Endothelial cell (in vitro differentiated cells): ENCODE results near the gene CKAP4. TPM values are rescaled to one million over a fixed set of nuclear protein-coding genes. Genes with fewer than 3 reads are reported as not detected.
"Not testable (repeated sequence)": the region's sequence is repeated elsewhere in the genome, so short reads cannot be mapped to it uniquely, and the experiment has no call there.

Experiments used
- DNase-seq: peaks from one replicate; pipeline ENCODE4 v3.0.0; 2021; ENCODE audit warnings: low spot score
- H3K27ac Mint-ChIP-seq: one replicate; pipeline ENCODE4 v1.8.0; 2021; ENCODE audit warnings: mixed read lengths, inconsistent platforms; ENCODE audit not compliant: unreplicated experiment
- H3K27me3 Mint-ChIP-seq: one replicate; pipeline ENCODE4 v1.8.0; 2021; ENCODE audit warnings: mild to moderate bottlenecking, moderate library complexity, mixed read lengths, inconsistent platforms; ENCODE audit not compliant: unreplicated experiment
- H3K36me3 Mint-ChIP-seq: one replicate; pipeline ENCODE4 v1.8.0; 2021; ENCODE audit warnings: mild to moderate bottlenecking, low read depth, mixed read lengths, inconsistent platforms; ENCODE audit not compliant: unreplicated experiment
- H3K4me1 Mint-ChIP-seq: one replicate; pipeline ENCODE4 v1.8.0; 2021; ENCODE audit warnings: mild to moderate bottlenecking, mixed read lengths, inconsistent platforms; ENCODE audit not compliant: unreplicated experiment
- H3K4me3 Mint-ChIP-seq: one replicate; pipeline ENCODE4 v1.8.0; 2021; ENCODE audit warnings: mild to moderate bottlenecking, mixed read lengths, inconsistent platforms; ENCODE audit not compliant: unreplicated experiment
- H3K9me3 Mint-ChIP-seq: one replicate; pipeline ENCODE4 v1.8.0; 2021; ENCODE audit warnings: mixed read lengths, inconsistent platforms; ENCODE audit not compliant: unreplicated experiment
- CTCF ChIP-seq: fragments of 200-600 bp; sonication (generic); IDR thresholded peaks from one replicate; pipeline ENCODE4 v1.5.0; 2021; ENCODE audit warnings: antibody characterized with exemption; ENCODE audit not compliant: unreplicated experiment
- total RNA-seq: library from RNA; stranded (reverse); fragmentation: NEBNext Ultra II Directional; extraction: Animal tissue kit (Norgen Biotek cat#: 25700); gene quantifications from one replicate; pipeline ENCODE4 v1.2.1, GENCODE V29; 2021; ENCODE audit not compliant: unreplicated experiment

Gene CKAP4
- total RNA-seq, 1 donor from 2014 or later = 76.7 TPM

DNA sequence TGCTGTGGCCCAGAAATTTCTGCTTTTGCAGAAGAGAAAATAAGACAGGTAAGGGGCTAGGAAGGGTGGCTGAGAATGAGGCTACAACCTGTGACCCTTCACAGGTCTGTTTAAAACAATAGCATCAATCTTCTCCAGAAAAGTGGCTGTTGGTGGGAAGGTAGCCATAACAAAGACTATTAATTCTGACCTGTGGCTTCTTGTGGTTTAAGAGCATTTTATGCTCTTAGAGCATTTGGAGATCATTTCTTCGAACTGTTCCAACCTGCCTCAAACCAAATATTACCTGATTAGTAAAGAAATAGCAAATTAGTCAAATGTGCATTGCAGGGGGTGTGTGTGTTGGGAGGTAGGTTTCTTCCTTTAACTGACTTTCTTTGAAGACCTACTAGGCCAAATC is 39.5 kb upstream of the CKAP4 start:
- no peak for DNase-seq
- Mint-ChIP-seq H3K4me1 (peaks cover 5% of the 10 kb centered on the region), H3K9me3 (no peaks in the 10 kb centered on the region), H3K27me3 (no peaks in the 10 kb centered on the region), H3K27ac (no peak overlapping the region), H3K36me3 (no peaks in the 10 kb centered on the region), H3K4me3 (no peak overlapping the region)
- no peak for TF ChIP-seq CTCF

DNA sequence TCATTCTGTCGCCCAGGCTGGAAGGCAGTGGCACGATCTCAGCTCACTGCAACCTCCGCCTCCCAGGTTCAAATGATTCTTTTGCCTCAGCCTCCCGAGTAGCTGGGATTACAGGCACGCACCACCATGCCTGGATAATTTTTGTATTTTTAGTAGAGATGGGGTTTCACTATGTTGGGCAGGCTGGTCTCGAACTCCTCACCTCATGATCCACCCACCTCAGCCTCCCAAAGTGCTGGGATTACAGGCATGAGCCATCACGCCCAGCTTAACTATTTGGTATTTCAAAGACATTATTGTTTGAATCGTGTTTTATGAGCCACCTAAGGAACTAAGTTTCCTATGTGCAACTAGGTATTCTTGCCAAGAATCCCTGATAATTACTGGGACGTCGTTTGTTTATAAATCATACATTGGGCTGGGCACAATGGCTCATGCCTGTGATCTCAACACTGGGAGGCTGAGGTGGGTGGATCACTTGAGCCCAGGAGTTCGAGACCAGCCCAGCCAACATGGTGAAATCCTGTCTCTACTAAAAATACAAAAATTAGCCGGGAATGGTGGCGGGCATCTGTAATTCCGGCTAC is 38.8 kb upstream of the CKAP4 start:
- not testable (repeated sequence) for DNase-seq, H3K4me1 Mint-ChIP-seq, H3K27ac Mint-ChIP-seq, H3K36me3 Mint-ChIP-seq, H3K27me3 Mint-ChIP-seq, H3K9me3 Mint-ChIP-seq, H3K4me3 Mint-ChIP-seq

GRCh38 chr12:106285982-106286381 is 38.2 kb upstream of the CKAP4 start:
- Mint-ChIP-seq H3K27ac (no peak overlapping the region), H3K4me3 (no peak overlapping the region), H3K4me1 (peaks cover 5% of the 10 kb centered on the region), H3K9me3 (no peaks in the 10 kb centered on the region), H3K27me3 (no peaks in the 10 kb centered on the region), H3K36me3 (no peaks in the 10 kb centered on the region)
- no peak for DNase-seq
- TF ChIP-seq CTCF = no peak

GRCh38 chr12:106284358-106285105 is 36.7 kb upstream of the CKAP4 start:
- no peaks in the 10 kb centered on the region for H3K36me3 Mint-ChIP-seq
- no peak overlapping the region for H3K4me3 Mint-ChIP-seq
- no peak for DNase-seq
- no peaks in the 10 kb centered on the region for H3K27me3 Mint-ChIP-seq
- no peak overlapping the region for H3K27ac Mint-ChIP-seq
- no peak for TF ChIP-seq CTCF
- no peaks in the 10 kb centered on the region for H3K9me3 Mint-ChIP-seq
- peaks cover 5% of the 10 kb centered on the region for H3K4me1 Mint-ChIP-seq

DNA sequence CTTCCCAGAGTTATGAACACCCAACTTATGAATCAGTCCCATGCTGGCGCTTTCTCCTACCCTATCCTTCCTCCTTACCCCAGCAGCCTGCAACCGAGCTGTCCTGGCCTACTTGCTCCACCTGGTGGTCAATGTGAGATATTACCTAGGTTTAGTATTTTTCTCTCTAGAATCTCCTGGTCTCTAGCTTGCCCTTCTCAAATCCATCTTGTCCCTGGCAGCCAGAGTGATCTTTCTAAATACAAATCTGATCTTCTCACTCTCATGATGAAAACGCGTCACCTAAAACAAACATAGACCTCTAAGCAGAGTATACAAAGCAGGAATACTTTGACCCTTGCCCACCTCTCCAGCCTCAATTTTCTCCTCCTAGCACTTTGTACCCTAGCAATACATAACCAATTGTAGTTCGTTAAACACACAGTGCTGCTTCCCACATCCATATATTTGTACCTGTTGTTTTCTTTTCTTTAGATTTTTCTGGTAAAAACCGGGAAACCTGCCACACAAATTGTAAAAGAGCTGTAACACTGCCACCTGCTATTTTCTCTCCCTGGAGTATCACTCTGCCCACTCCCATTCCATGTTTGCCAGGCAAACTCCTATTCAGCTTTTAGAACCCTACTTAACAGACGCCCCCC is 34.8 kb upstream of the CKAP4 start:
- H3K9me3 Mint-ChIP-seq = no peaks in the 10 kb centered on the region
- no peaks in the 10 kb centered on the region for H3K27me3 Mint-ChIP-seq
- H3K27ac Mint-ChIP-seq = no peak overlapping the region
- no peak overlapping the region for H3K4me3 Mint-ChIP-seq
- DNase-seq = peak; percentile 48
- no peaks in the 10 kb centered on the region for H3K36me3 Mint-ChIP-seq
- H3K4me1 Mint-ChIP-seq = peaks cover 5% of the 10 kb centered on the region
- peak; percentile 96 for TF ChIP-seq CTCF
